HG03558 (cell line): ENCODE data around the gene CAV3.
"Not testable (repeated sequence)": the region's sequence is repeated elsewhere in the genome, so short reads cannot be mapped to it uniquely, and the experiment has no call there.

ENCODE experiments used
- ATAC-seq: cut with Tn5 transposase; IDR thresholded peaks from one replicate; pipeline ENCODE4 v1.9.1; 2021; ENCODE audit warnings: moderate number of reproducible peaks; ENCODE audit not compliant: unreplicated experiment; ENCODE audit errors: extremely low read depth

CAV3 gene

DNA sequence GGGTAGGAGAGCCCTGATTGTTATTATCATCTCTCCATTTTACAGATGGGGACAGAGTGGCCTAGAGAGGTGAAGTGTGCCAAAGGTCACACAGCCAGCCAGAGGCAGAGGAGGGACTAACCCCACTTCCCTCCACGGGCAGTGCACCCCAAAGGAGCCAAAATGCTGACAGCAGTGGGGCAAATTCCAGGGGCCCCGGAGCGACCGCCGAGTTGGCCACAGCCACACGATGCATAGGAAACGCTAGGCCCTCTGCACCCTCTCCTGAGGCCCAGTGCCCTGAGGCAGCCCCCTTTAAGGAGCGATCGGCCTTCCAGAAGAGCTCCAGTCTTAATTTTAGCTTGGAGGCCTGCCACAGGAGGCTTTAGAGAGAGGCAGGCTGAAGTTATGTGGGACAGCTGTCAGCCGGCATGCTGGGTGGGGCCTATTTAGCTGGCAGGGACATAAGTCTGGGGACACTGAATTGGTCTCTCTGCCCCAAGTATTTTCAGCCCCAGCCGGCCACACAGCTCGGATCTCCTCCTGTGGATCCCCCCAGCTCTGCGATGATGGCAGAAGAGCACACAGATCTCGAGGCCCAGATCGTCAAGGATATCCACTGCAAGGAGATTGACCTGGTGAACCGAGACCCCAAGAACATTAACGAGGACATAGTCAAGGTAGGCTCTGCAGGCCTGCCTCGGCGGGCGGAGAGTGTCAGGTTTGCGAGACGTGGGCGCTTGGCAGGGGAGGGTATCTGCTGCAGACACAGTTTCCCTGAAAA is at the start of gene CAV3:
CAV3 (plus strand) TSS at position 471 of the 763 bp plus-strand sequence; CDS start at position 546, 75 bp downstream.
- no peak for ATAC-seq

DNA sequence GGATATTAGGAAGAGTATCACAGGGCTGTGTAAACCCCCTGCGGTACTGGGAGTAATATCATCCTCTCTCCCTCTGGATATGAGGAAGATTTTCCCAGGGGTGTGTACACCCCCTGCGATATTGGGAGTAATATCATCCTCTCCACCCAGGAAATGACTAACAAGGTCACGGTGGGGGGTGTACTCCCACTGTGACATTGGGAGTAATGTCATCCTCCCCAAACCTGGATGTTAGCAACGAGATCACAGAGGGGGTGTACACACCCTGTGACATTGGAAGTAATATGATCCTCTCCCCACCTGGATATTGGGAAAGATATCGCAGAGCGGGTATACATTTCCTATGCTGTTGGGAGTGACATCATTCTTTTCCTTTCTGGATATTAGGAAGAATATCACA is 48.6 kb upstream of the CAV3 start:
- not testable (repeated sequence) for ATAC-seq

DNA sequence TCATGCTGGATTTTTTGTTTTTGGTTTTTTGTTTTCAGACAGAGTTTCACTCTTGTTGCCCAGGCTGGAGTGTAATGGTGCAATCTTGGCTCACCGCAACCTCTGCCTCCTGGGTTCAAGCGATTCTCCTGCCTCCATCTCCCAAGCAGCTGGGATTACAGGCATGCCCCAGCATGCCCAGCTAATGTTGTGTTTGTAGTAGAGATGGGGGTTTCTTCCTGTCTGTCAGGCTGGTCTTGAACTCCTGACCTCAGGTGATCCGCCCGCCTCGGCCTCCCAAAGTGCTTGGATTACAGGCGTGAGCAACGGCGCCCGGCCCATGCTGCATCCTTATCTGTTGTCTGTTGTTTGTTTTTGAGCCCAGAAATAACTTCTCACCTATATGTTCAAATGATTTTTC is 42.3 kb upstream of the CAV3 start:
- not testable (repeated sequence) for ATAC-seq

DNA sequence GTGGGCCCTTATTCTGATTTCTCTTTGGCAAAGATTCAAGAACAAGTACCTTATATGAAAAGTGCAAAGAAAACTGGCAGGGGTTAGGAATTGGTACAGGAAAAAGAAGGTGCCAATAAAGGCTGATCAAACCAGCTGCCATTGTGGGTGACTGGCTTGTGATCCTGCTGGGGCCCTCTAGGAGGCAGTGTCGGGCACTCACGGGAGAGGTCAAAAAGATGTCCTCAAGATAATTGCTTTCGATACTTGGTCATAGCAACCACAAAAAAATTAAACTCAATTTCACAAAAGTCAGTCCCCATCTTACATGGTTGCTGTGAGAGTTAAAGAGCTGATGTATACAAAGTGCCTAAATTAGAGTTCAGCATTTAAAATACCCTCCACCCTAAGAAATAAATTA is 31.0 kb upstream of the CAV3 start:
- ATAC-seq, result no peak

DNA sequence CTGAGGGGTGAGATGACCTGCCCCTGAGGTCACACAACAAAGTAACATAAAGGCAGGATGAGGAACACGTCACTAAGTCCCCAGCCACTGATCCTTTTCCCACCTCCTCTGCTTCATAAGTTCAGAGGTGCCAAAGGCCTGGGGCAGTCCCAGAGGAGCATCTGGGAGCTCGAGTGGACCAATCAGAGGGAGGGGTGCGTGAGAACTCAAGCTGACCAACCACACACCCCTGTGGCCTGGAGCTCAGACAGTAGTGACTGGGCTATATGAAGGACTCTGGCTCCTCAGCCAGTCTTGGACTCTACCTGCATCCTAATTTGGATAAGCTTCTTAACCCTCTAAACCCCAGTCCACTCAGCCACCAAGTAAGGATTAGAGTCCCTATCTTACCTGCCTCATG is 28.0 kb upstream of the CAV3 start:
- ATAC-seq, result no peak

DNA sequence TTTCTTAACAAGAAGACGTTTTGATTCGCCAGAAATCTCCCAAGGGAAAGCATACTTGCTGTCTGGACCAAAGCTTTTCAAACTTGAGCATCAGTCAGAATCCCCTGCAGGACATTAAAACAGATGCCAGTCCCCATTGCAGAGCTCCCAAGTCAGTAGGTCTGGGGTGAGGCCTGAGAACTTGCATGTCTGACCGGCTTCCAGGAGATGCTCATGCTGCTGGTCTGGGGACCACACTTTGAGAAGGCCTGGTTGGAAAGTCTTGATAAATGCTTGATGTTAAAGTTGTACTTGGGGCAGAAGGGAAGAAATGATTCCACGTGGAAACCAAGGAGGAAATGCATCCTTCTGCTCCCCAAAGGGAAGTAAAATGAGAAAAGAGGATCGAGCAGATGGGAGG is 24.3 kb upstream of the CAV3 start:
- no peak for ATAC-seq

DNA sequence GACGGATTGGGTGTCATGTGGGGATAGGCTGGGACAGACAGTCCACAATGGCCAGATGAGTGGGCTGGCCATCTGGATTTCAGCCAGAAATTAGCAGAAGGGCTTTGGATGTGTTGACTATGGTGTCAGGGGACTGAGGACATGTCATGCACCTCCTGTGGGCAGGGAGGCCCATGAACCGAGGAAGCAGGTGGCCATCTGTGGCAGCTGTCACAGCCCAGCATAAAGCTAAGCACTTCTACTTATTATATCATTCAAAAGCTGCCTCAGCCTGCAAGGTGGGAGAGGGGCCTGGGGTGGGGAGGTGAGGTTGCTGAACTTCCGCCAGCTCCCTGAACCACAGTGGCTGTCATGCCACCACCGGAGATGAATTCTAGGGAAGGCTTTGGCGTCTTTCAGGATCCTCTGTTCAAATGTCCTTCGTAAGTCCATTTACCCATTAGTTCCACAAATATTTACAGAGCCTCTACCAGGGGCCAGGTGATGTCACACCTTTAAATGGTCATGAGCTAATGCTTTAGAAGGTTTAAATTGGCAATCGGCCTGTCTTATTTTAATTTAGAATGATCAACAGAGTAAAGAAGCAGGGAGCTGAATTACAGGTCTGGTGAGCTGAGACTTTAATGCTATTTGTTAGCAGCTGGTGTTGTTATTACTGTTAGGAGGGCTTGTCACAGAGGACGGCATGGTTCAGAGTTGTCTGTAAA is 23.6 kb upstream of the CAV3 start:
- no peak for ATAC-seq

DNA sequence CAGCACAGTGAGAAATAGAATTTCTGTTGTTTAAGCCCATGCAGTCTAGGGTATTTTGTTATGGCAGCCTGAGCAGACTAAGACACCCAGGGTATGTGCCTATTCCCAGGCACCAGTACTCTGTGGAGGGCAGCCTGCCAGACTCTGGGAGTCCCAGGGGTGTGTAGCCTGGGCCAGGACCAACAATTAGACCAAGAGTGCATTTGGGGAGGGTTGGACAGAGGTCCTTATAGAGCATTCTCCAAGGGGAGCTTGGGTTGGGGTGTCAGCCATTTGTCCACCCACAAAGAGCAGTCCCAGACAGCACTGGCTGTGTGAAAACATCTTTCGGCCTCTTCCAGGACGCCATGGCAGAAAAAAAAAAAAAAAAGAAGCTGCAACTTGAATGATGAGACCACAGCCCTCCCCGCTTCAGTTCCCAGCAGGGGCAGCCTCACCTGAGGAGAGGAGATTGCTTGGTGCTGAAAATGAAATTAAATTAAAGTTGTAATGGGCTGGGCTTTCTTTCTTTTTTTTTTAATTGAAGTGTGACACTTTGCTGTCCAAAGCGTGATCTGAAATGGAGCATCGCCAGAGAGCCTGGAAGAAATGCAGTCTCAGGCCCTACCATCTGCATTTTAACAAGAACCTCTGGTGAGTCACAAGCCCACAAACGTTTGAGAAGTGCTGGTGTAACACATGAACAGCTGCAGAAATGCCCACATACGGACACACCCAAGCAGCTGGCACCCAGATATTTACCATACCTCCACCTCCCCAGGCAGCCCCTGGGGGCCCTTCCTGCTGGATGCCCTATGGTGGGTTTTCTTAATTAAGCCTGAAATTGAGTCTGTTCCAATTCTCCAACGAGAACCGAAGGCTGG is 21.3 kb upstream of the CAV3 start:
- no peak for ATAC-seq

DNA sequence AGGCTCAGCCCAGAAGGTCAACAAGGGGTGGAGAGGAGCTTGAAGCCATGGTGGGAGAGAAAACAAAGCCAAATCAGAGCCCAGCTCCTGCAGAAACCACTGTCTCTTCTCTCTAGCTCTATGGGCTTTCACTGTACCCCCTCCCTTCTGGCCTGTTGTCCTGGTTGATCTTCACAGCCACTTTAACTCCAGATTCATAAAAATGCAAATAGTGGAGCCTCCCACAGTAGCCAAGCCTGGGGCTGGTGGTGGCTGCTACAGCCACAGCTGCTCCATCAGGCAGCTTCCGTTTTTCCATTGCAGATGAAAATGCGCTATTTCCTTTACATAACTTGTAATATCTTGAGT is 20.7 kb upstream of the CAV3 start:
- ATAC-seq, result no peak

DNA sequence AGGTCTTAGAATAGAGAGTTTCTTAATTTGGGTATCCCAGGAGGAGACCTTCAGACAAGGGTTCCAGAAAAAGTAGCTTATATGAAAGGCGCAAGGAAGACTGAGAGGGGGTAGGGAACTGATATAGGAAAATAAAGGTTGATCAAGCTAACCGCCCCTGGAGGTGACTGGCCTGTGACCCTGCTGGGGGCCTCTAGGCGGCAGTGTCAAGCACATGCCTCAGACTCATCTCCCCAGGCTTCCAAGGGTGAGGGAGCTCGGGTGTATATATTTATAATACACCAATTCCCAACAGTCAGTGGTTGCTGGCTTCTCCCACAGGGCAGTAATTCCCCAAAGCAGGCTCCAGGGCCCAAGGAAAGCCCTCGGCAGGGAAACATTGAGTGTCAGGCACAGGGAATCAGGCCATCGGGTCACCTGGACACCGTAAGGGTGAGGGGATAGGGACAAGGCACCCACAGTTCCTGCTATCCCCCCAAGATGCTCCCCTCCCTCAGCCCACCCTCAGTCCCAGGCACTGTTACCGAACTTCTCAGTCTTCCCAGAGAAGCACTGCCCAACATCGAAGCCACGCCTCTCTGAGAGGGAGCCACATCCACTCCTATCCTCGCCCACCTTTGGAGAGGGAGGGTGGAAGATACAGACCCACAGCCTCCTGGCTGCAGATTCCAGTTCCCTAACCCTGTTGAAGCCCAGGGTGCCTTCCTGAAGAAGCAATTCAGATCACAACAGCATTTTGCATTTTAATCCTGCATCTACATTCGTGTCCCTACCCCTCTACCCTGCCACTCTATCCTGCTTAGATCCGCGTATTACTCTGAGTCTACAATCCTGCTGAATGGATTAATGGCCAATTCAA is 19.5 kb upstream of the CAV3 start:
- no peak for ATAC-seq

DNA sequence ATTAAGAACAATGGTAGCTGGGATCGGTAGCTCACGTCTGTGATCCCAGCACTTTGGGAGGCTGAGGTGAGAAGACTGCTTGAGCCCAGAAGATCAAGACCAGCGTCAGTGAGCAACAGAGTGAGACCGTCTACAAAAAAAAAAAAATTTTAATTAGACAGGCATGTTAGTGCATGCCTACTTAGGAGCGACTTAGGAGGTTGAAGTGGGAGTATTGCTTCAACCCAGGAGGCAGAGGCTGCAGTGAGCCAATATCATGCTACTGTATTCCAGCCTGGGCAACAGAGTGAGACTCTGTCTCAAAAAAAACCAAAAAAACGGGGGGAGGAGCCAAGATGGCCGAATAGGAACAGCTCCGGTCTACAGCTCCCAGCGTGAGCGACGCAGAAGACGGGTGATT is 17.8 kb upstream of the CAV3 start:
- not testable (repeated sequence) for ATAC-seq

DNA sequence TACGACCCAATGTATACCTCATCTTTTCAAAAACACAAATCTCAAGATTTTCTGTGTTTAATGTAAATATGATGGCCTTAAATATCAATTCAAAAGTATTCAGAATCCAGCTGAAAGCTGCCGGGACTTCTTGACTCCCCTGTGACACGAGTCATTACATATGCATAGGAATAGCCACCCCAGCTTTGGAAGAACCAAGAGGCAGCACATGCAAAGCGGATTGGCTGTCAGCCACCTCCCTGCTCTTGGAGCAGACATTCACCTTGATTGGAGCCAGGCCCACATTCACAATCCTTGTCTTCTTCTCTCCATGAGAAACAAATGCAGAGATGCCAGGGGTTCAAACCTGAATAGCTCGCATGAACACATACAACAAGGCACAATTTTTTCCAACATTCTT is 10.8 kb upstream of the CAV3 start:
- ATAC-seq, result no peak

DNA sequence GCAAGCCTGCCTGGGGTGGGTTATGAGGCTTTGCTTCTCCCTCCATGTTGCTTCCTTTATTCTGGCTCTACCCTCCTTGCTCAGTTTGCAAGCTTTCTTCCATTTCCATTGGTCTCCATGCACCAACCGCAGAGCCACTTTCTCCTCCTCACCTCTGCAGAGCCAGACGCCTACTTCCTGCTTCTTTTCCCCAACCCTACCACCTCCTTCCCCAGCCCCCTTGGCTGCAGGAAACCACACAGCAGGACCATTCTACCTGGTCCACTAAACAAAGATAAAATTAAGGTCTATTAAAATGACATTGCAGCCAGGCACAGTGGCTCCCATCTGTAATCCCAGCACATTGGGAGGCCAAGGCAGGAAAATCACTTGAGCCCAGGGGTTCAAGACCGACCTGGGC is 10.0 kb upstream of the CAV3 start:
- no peak for ATAC-seq

DNA sequence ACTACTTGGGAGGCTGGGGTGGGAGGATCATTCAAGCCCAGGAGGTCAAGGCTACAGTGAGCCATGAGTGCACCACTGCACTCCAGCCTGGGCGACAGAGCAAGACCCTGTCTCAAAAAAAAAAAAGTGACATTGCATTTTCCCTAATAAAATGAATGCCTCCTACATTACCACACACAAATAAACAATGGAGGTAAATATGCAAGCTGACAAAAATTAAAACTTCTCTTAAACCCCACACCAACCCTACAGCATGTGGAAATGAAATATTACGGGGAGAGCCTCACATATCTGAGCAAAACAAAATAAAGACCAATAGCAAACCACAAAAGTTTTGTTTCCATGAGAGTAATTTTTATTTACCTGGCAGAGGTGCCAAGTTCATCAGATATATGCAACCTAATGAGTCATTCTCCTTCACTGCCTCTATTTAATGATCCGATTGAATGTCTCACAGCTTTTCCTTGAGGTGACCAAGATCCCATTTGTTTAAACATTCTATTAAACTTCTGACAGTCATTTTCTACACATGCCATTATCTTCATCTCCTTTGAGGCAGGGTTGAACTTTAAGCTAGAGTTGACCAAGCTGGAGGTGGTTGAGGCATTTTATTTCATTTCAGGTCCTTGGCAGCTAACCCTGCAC is 9.4 kb upstream of the CAV3 start:
- ATAC-seq, result no peak

DNA sequence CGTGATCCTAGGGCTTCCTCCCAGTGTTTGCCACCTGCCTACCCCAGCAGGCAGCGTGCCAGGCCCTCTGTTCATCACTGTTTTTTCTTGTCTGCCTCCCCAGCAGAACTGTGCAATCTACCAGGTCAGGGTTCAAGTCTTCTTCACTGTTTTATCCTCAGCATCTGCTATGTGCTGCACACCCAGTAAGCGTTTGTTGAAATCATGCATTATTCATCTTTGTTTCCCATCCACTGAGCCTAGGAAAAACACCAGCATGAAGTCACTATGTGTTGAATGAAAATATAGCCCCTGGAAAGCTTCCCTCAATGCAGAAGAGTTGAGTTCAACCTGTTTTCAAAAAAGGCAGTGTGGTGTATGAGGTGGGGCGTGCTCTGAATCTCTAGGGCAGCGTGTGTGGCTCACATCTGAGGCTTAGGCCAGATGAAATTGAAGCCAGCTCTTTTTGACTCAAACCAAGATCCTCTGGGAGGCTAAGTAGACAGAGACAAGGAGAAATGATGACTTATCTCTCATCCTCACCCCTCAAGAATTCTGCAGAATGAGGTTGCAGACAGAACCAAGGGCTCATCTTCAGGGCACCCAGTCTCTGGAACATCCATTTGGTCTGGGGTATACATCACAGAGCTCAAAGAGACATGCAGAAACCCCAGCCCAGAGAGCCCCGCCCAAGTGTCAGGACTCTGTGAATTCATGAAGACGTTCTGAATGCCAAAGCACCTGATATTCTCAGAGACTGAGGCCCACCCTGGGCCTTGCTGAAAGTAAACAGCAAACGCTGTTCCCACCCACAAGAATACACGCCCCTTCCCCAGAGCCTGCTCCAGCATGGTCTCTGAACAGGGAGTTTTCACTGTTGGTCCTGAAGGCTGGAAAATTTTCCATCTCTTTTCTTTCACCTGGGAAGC is 5.7 kb upstream of the CAV3 start:
- no peak for ATAC-seq

DNA sequence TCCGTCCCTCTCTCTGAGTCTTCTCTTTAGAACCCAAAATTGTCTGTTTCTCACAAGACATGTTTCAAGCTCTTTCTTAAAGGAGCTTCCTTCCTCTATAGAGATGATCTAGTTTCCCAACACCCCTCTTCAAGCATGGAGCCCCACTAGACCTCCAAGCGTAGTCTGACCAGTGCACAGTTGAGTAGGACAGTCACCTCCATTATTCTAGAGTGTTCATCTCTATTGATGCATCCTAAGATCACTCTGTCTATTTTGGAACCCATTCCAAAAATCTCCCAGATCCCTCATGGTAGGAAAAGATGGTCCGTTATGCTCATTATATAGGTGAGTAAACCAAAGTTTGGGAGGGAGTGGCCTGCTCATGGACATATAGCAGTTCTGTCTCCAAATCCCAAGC is 4.1 kb upstream of the CAV3 start:
- no peak for ATAC-seq

DNA sequence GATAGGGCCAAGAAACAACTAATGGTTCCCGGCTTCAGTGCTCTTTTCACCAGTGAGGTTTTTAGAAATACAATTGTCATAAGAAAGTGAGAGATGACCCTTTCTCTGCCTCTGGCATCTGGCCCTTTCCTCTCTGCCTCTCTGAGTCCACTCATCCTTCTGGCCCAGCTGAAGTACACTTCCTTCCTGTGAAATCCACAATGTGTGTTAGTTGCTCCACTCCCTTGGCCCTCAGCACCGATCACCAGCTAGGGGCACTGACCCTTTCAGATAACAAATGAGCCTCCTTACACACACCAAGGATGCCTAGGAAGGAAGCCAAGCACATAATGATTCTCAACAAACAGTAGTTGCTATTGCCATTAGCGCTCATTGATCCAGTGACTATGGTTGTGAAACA is 2.9 kb upstream of the CAV3 start:
- ATAC-seq, result no peak

DNA sequence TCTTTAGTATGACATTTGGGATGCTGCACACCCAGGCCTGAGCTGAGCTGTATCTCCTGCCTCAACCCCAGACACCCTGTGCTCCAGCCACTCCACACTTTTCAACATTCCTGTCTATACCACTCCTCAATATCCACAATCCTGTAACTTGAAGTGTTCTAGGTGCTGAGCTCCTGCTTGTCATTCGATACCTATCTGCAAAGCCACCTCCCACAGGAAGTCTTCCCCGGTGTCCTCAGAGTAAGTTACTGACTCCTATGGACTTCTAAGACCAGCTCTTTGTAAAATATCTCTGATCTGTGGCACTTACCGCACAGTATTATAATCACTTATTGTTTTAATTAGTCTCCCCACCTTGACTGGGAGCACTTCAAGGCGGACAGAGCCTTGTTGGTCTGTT is 1.2 kb upstream of the CAV3 start:
- no peak for ATAC-seq
